ENCODE measurements around the gene SPACA7.

The SPACA7 gene

GRCh38 chr13:112447306-112447705 lies 71.2 kb downstream of the SPACA7 start:
- no peak for DNase-seq (ENCODE audit: low read depth)
- H3K4me3 ChIP-seq (ENCODE audit: low read depth, low read length) = no peak overlapping the region
- TF ChIP-seq CTCF (IDR thresholded peaks at IDR 0.05; ENCODE audit: insufficient read depth, low read depth, low read length, missing control alignments) = no peak

GRCh38 chr13:112447761-112448603 lies 71.8 kb downstream of the SPACA7 start:
- H3K4me3 ChIP-seq (ENCODE audit: low read depth, low read length) = no peak overlapping the region
- TF ChIP-seq CTCF (IDR thresholded peaks at IDR 0.05; ENCODE audit: insufficient read depth, low read depth, low read length, missing control alignments) = no peak
- no peak for DNase-seq (ENCODE audit: low read depth)

GRCh38 chr13:112448621-112449544 lies 72.7 kb downstream of the SPACA7 start:
- TF ChIP-seq CTCF (IDR thresholded peaks at IDR 0.05; ENCODE audit: insufficient read depth, low read depth, low read length, missing control alignments) = no peak
- H3K4me3 ChIP-seq (ENCODE audit: low read depth, low read length) = no peak overlapping the region
- DNase-seq (ENCODE audit: low read depth) = no peak

GRCh38 chr13:112449545-112449930 lies 73.4 kb downstream of the SPACA7 start:
- DNase-seq (ENCODE audit: low read depth) = no peak
- TF ChIP-seq CTCF (IDR thresholded peaks at IDR 0.05; ENCODE audit: insufficient read depth, low read depth, low read length, missing control alignments) = no peak
- no peak overlapping the region for H3K4me3 ChIP-seq (ENCODE audit: low read depth, low read length)

GRCh38 chr13:112450118-112450903 lies 74.2 kb downstream of the SPACA7 start:
- no peak overlapping the region for H3K4me3 ChIP-seq (ENCODE audit: low read depth, low read length)
- no peak for TF ChIP-seq CTCF (IDR thresholded peaks at IDR 0.05; ENCODE audit: insufficient read depth, low read depth, low read length, missing control alignments)
- no peak for DNase-seq (ENCODE audit: low read depth)

- H3K4me3 ChIP-seq (ENCODE audit: low read depth, low read length) = no peak overlapping the region
- DNase-seq (ENCODE audit: low read depth) = no peak
- TF ChIP-seq CTCF (IDR thresholded peaks at IDR 0.05; ENCODE audit: insufficient read depth, low read depth, low read length, missing control alignments) = no peak
Measured at GRCh38 chr13:112450904-112451240, 74.7 kb downstream of the SPACA7 start.
